ENCODE measurements around the gene EGF. TPM values are rescaled to one million over a fixed set of nuclear protein-coding genes. Genes with fewer than 3 reads are reported as not detected.

EGF gene
- total RNA-seq, 1 donor from 2014 or later, result 25.5 TPM

GRCh38 chr4:110007217-110007616 lies 94.5 kb downstream of the EGF start:
- Mint-ChIP-seq H3K9me3 (no peaks in the 10 kb centered on the region), H3K4me1 (ENCODE audit: unreplicated experiment) (peaks cover 11% of the 10 kb centered on the region), H3K36me3 (no peaks in the 10 kb centered on the region), H3K27me3 (no peaks in the 10 kb centered on the region), H3K4me3 (no peak overlapping the region), H3K27ac (no peak overlapping the region)
- no peak for TF ChIP-seq CTCF (conservative IDR thresholded peaks at IDR 0.05)
- no peak for DNase-seq (ENCODE audit: extremely low spot score, unreplicated experiment)

GRCh38 chr4:110008540-110008939 lies 95.9 kb downstream of the EGF start:
- Mint-ChIP-seq H3K4me1 (ENCODE audit: unreplicated experiment) (peaks cover 11% of the 10 kb centered on the region), H3K4me3 (no peak overlapping the region), H3K9me3 (no peaks in the 10 kb centered on the region), H3K27me3 (no peaks in the 10 kb centered on the region), H3K27ac (no peak overlapping the region), H3K36me3 (no peaks in the 10 kb centered on the region)
- no peak for TF ChIP-seq CTCF (conservative IDR thresholded peaks at IDR 0.05)
- no peak for DNase-seq (ENCODE audit: extremely low spot score, unreplicated experiment)

- H3K4me3 Mint-ChIP-seq, result no peak overlapping the region
- peaks cover 11% of the 10 kb centered on the region for H3K4me1 Mint-ChIP-seq (ENCODE audit: unreplicated experiment)
These were observed 96.9 kb downstream of the EGF start for GRCh38 chr4:110009550-110009949.

GRCh38 chr4:110010797-110011196 lies 98.1 kb downstream of the EGF start:
- H3K27me3 Mint-ChIP-seq, result no peaks in the 10 kb centered on the region
- H3K9me3 Mint-ChIP-seq, result no peaks in the 10 kb centered on the region
- peaks cover 6% of the 10 kb centered on the region for H3K4me1 Mint-ChIP-seq (ENCODE audit: unreplicated experiment)
- H3K27ac Mint-ChIP-seq, result no peak overlapping the region
- DNase-seq (ENCODE audit: extremely low spot score, unreplicated experiment), result no peak
- no peaks in the 10 kb centered on the region for H3K36me3 Mint-ChIP-seq
- H3K4me3 Mint-ChIP-seq, result no peak overlapping the region
- TF ChIP-seq CTCF (conservative IDR thresholded peaks at IDR 0.05), result no peak

More at GRCh38 chr4:110009550-110009949, 96.9 kb downstream of the EGF start:
- no peak overlapping the region for H3K27ac Mint-ChIP-seq
- no peaks in the 10 kb centered on the region for H3K9me3 Mint-ChIP-seq
- no peaks in the 10 kb centered on the region for H3K27me3 Mint-ChIP-seq
- TF ChIP-seq CTCF (conservative IDR thresholded peaks at IDR 0.05), result no peak
- H3K36me3 Mint-ChIP-seq, result no peaks in the 10 kb centered on the region
- DNase-seq (ENCODE audit: extremely low spot score, unreplicated experiment), result no peak

- Mint-ChIP-seq H3K27me3 (no peaks in the 10 kb centered on the region), H3K27ac (no peak overlapping the region), H3K4me3 (no peak overlapping the region), H3K9me3 (no peaks in the 10 kb centered on the region), H3K36me3 (peaks cover 3% of the 10 kb centered on the region), H3K4me1 (ENCODE audit: unreplicated experiment) (peaks cover 6% of the 10 kb centered on the region)
- no peak for TF ChIP-seq CTCF (conservative IDR thresholded peaks at IDR 0.05)
- no peak for DNase-seq (ENCODE audit: extremely low spot score, unreplicated experiment)
These were observed 100.2 kb downstream of the EGF start for GRCh38 chr4:110012917-110013316.

GRCh38 chr4:110014233-110014632 lies 101.5 kb downstream of the EGF start:
- H3K36me3 Mint-ChIP-seq, result peaks cover 3% of the 10 kb centered on the region
- H3K27ac Mint-ChIP-seq, result no peak overlapping the region
- peaks cover 6% of the 10 kb centered on the region for H3K4me1 Mint-ChIP-seq (ENCODE audit: unreplicated experiment)
- no peak for DNase-seq (ENCODE audit: extremely low spot score, unreplicated experiment)
- no peaks in the 10 kb centered on the region for H3K9me3 Mint-ChIP-seq
- no peaks in the 10 kb centered on the region for H3K27me3 Mint-ChIP-seq
- H3K4me3 Mint-ChIP-seq, result no peak overlapping the region
- TF ChIP-seq CTCF (conservative IDR thresholded peaks at IDR 0.05), result no peak

Data from type B pancreatic cell (in vitro differentiated cells).